Caco-2 (cell line): ENCODE measurements around the gene HLA-G. TPM values are rescaled to one million over a fixed set of nuclear protein-coding genes. Genes with fewer than 3 reads are reported as not detected.

ENCODE experiments used
- BruUV-seq: library from RNA; stranded (reverse); fragments of 400-500 nt; replicated peaks from 2 replicates; lab custom pipeline; 2021; lab: Mats Ljungman, UMichigan
- CTCF ChIA-PET: fragments of 300-600 bp; sonication (Branson Sonifier 250); formaldehyde crosslinking; loops from one replicate; lab custom pipeline; 2022; ENCODE audit warnings: antibody characterized with exemption; lab: Charles Lee
- POLR2A ChIA-PET: fragments of 300-600 bp; sonication (Branson Sonifier 250); formaldehyde crosslinking; loops from one replicate; lab custom pipeline; 2022; ENCODE audit warnings: antibody characterized with exemption; lab: Charles Lee
- DNase-seq, 2 experiments: peaks; one replicate each; pipeline versions ENCODE4 v3.0.0 to v3.0.0-alpha.2; 2020 to 2022
- H3K27me3 ChIP-seq: replicated peaks from 2 replicates; pipeline ENCODE4 v1.6.0; 2011; ENCODE audit warnings: low read length; ENCODE audit not compliant: control insufficient read depth, insufficient read depth
- H3K36me3 ChIP-seq: 2 replicates; pipeline ENCODE4 v1.5.1; 2011; ENCODE audit warnings: low read length; ENCODE audit not compliant: control insufficient read depth, insufficient read depth
- H3K4me1 ChIP-seq: fragments of 250-450 bp; sonication (Bioruptor Pico); 2 replicates; pipeline ENCODE4 v1.5.1; 2020; ENCODE audit warnings: mild to moderate bottlenecking
- H3K4me3 ChIP-seq: 2 replicates; pipeline ENCODE4 v1.5.1; 2011; ENCODE audit warnings: low read depth, mild to moderate bottlenecking, control low read depth, low read length
- H3K9me3 ChIP-seq: fragments of 250-450 bp; sonication (Bioruptor Pico); 2 replicates; pipeline ENCODE4 v1.5.1; 2020; ENCODE audit warnings: mild to moderate bottlenecking, moderate library complexity
- H3K27ac Mint-ChIP-seq: one replicate; pipeline ENCODE4 v1.8.0; 2022; ENCODE audit warnings: mixed read lengths; ENCODE audit not compliant: unreplicated experiment
- H3K27me3 Mint-ChIP-seq: one replicate; pipeline ENCODE4 v1.8.0; 2022; ENCODE audit warnings: mixed read lengths; ENCODE audit not compliant: insufficient read depth, unreplicated experiment
- H3K36me3 Mint-ChIP-seq: one replicate; pipeline ENCODE4 v1.8.0; 2022; ENCODE audit warnings: mild to moderate bottlenecking, mixed read lengths; ENCODE audit not compliant: insufficient read depth, unreplicated experiment
- H3K4me1 Mint-ChIP-seq: one replicate; pipeline ENCODE4 v1.8.0; 2022; ENCODE audit warnings: low read depth, mixed read lengths; ENCODE audit not compliant: unreplicated experiment
- H3K4me3 Mint-ChIP-seq: one replicate; pipeline ENCODE4 v1.8.0; 2022; ENCODE audit warnings: mild to moderate bottlenecking, moderate library complexity, mixed read lengths; ENCODE audit not compliant: unreplicated experiment
- H3K9me3 Mint-ChIP-seq: one replicate; pipeline ENCODE4 v1.8.0; 2022; ENCODE audit warnings: mixed read lengths; ENCODE audit not compliant: unreplicated experiment
- CTCF ChIP-seq, 2 experiments: fragments of 200-600 bp in 1 of 2; IDR thresholded peaks; 1 replicate in 1 of 2; 2 replicates in 1 of 2; pipeline versions ENCODE4 v1.5.1 to v1.8.0; 2011 to 2022; ENCODE audit warnings: antibody characterized with exemption in 1 of 2, control low read depth in 1 of 2, inconsistent platforms in 1 of 2, low read depth in 1 of 2, low read length in 1 of 2, mild to moderate bottlenecking in 1 of 2, moderate library complexity in 1 of 2; ENCODE audit not compliant: insufficient read depth in 1 of 2, severe bottlenecking in 1 of 2, unreplicated experiment in 1 of 2
- intact Hi-C: fragments of 100-400 bp; cut with micrococcal nuclease; formaldehyde crosslinking; loops from one replicate; pipeline ENCODE4 v1.10.0; 2022; ENCODE audit not compliant: unreplicated experiment
- total RNA-seq: library from RNA; stranded (reverse); gene quantifications from 2 replicates; pipeline ENCODE4 v1.2.3, GENCODE V29; 2022

HLA-G gene
- total RNA-seq, 1 experiment from 2014 or later: not detected

- intact Hi-C loops: no loop called here
- Histone ChIP-seq H3K36me3 (no peaks in the 10 kb centered on the region), H3K9me3 (no peaks in the 10 kb centered on the region), H3K4me1 (no peaks in the 10 kb centered on the region), H3K27me3 (no peaks in the 10 kb centered on the region), H3K4me3 (no peak overlapping the region)
- no peak for TF ChIP-seq CTCF (IDR thresholded peaks at IDR 0.05; ENCODE audit: insufficient read depth in 1 of 2, low read depth in 1 of 2, low read length in 1 of 2, severe bottlenecking in 1 of 2, unreplicated experiment in 1 of 2)
- H3K4me1 Mint-ChIP-seq: no peaks in the 10 kb centered on the region
- H3K27ac Mint-ChIP-seq: no peak overlapping the region
- DNase-seq: no peak
- no peaks in the 10 kb centered on the region for H3K27me3 Mint-ChIP-seq
- ChIA-PET CTCF (no interaction called here), POLR2A (no interaction called here)
- H3K36me3 Mint-ChIP-seq: no peaks in the 10 kb centered on the region
- no TSS peak for BruUV-seq
- no peak overlapping the region for H3K4me3 Mint-ChIP-seq
- H3K9me3 Mint-ChIP-seq: no peaks in the 10 kb centered on the region
Measured at GRCh38 chr6:29825848-29826247, 1.8 kb upstream of the HLA-G start.

- Mint-ChIP-seq H3K9me3 (no peaks in the 10 kb centered on the region), H3K4me1 (no peaks in the 10 kb centered on the region), H3K36me3 (no peaks in the 10 kb centered on the region), H3K27me3 (no peaks in the 10 kb centered on the region), H3K4me3 (no peak overlapping the region), H3K27ac (no peak overlapping the region)
- Histone ChIP-seq H3K36me3 (no peaks in the 10 kb centered on the region), H3K9me3 (no peaks in the 10 kb centered on the region), H3K4me1 (no peaks in the 10 kb centered on the region), H3K27me3 (no peaks in the 10 kb centered on the region), H3K4me3 (no peak overlapping the region)
- no peak for TF ChIP-seq CTCF (IDR thresholded peaks at IDR 0.05; ENCODE audit: insufficient read depth in 1 of 2, low read depth in 1 of 2, low read length in 1 of 2, severe bottlenecking in 1 of 2, unreplicated experiment in 1 of 2)
- CTCF ChIA-PET: no interaction called here
- BruUV-seq: no TSS peak
- no peak for DNase-seq
- intact Hi-C loops: no loop called here
- POLR2A ChIA-PET: no interaction called here
Measured at GRCh38 chr6:29826271-29826670, 1.4 kb upstream of the HLA-G start.

- Histone ChIP-seq H3K4me1 (no peaks in the 10 kb centered on the region), H3K9me3 (no peaks in the 10 kb centered on the region), H3K4me3 (no peak overlapping the region), H3K36me3 (no peaks in the 10 kb centered on the region), H3K27me3 (no peaks in the 10 kb centered on the region)
- ChIA-PET POLR2A (no interaction called here), CTCF (no interaction called here)
- H3K27ac Mint-ChIP-seq: no peak overlapping the region
- no peaks in the 10 kb centered on the region for H3K36me3 Mint-ChIP-seq
- H3K4me3 Mint-ChIP-seq: no peak overlapping the region
- TF ChIP-seq CTCF (IDR thresholded peaks at IDR 0.05; ENCODE audit: insufficient read depth in 1 of 2, low read depth in 1 of 2, low read length in 1 of 2, severe bottlenecking in 1 of 2, unreplicated experiment in 1 of 2): no peak
- DNase-seq: no peak
- H3K27me3 Mint-ChIP-seq: peaks cover 9% of the 10 kb centered on the region
- H3K4me1 Mint-ChIP-seq: no peaks in the 10 kb centered on the region
- intact Hi-C loops: no loop called here
- no peaks in the 10 kb centered on the region for H3K9me3 Mint-ChIP-seq
- BruUV-seq: no TSS peak
Measured at GRCh38 chr6:29828471-29828797, 809 bp downstream of the HLA-G start.
